Stimulated activated CD8-positive, alpha-beta memory T cell treated with anti-CD3 and anti-CD28 coated beads, Interleukin-4, amount 100 ng/mL, for 24 hours (primary cell): ENCODE measurements around the gene RPS19.

Experiments
- DNase-seq: peaks from one replicate; pipeline ENCODE4 v3.0.0-alpha.2; 2020; ENCODE audit warnings: low read depth

Gene RPS19

DNA sequence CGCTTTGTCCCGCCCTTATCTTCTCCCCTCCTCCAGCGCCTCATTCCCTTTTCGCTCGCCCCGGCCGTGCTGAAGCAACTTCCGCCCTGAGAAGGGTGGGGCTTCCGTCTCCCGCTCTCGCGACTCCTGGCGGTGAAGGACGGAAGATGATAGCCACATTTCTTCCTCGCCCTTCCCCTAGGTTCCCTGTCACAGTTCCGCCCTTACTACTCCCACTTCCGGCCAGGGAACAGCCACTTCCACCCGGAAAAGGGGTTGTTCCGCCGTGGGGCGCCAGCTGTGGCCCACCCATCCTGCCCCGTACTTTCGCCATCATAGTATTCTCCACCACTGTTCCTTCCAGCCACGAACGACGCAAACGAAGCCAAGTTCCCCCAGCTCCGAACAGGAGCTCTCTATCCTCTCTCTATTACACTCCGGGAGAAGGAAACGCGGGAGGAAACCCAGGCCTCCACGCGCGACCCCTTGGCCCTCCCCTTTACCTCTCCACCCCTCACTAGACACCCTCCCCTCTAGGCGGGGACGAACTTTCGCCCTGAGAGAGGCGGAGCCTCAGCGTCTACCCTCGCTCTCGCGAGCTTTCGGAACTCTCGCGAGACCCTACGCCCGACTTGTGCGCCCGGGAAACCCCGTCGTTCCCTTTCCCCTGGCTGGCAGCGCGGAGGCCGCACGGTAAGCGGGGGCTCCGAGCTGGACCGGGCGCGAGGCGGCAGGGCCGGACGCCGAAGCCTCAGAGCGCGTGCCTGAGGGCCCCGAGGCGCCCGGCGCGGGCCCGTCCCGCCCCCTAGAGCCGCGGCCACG lies at the start of gene RPS19:
TSS of gene RPS19 (plus strand) at position 638 of the 801 bp plus-strand sequence. CDS start 520 bp downstream, outside the sequence.
- DNase-seq: peak; percentile 95

GRCh38 chr19:41810301-41810700 lies 49.8 kb upstream of the RPS19 start:
- no peak for DNase-seq

- DNase-seq: no peak
Observed at GRCh38 chr19:41811036-41811435, 49.0 kb upstream of the RPS19 start.

GRCh38 chr19:41811981-41812380 lies 48.1 kb upstream of the RPS19 start:
- no peak for DNase-seq

DNA sequence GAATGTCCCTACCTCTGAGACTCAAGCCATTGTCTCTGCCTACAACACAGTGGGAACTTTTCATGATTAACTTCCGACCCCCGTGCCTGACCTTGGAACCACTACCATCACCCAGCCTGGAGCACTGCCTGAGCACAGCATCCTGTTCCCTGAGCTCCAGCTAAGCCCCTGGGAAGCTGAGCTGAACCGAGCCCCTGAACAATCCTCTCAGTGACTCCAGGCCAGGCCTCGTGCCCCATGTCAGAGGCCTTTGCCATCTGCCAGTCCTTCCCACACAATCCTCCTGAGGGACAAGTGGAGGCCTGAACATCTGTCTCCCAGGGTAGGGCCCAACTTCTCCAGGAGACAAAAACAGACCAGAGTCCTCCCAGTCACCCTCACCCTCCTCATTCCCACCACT lies 46.1 kb upstream of the RPS19 start:
- no peak for DNase-seq

- DNase-seq: no peak
Observed at GRCh38 chr19:41815301-41815700, 44.8 kb upstream of the RPS19 start.

GRCh38 chr19:41816761-41817160 lies 43.3 kb upstream of the RPS19 start:
- no peak for DNase-seq

DNA sequence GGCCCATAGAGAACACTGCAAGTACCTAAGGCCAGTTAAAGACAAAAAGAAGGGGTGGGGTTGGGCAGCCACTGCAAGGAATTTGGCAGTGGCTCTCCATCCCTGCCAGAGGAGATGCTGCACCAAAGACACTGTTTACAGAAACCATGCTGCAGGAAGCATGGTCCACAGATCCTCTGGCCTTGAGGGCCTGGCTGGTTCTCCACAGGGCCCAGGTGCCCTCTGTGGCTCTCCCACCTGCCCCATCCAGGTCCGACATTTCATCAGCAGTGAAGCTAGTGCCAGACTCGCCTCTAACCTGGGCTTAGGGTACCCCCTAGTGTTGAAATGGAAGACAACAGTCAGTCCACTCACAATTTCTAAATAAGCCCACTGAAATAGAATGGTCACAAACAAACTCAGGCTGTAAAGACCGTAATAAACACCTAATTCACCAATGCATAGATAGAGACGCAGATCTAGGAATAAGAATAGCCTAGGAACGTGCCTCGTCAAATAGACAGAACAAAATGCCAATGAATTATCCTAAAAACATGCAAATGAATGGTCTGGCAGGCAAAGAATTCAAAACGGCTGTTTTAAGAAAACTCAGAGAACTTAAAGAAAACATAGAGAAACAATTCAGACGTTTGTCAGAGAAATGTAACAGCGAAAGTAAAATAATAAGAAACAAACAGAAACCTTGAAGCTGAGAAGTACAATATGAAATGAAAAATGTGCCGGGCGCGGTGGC lies 38.9 kb upstream of the RPS19 start:
- no peak for DNase-seq

GRCh38 chr19:41837981-41838708 lies 21.9 kb upstream of the RPS19 start:
- no peak for DNase-seq

- no peak for DNase-seq
Observed at GRCh38 chr19:41839211-41839610, 20.8 kb upstream of the RPS19 start.

DNA sequence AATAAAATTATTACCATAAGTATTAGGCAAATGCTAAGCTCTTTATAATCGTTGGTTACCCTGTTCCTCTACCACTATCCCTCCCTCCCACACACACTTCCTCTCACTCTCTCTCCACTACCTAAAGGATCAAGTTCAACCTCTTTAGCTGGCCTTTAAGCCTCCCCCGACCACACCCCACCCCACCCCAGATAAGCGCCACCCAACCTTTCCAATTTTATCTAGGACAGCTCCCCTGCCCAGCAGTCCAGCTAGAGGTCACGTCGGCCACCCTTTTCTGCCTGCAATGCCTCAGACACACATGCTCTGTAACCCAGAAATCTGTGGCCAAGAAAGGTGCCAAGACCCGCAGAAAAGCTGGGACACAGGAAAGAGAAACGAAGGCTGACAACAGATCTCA lies 16.7 kb upstream of the RPS19 start:
- no peak for DNase-seq

DNA sequence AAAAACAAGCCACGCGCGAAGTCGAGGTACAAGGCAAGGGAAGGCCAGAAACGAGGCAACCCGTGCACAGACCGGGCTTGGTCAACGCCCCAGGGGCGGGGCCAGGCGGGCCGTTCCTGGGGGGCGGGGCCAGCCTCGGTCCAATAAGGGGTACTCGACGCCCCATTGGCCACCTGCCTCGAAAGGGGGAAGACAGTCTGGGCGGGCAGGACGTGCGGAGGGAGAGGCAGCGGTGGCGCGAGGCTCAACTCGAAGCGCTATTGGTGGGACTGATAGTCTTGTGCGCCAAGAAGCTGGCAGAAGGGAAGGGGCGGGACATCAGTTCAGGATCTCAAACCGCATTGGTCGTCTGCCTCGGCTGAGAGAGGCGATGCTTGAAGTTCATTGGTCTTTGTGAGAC lies 15.5 kb upstream of the RPS19 start, which contains the start of gene LYPD4:
TSS of gene LYPD4 (minus strand) at position 83 of the 400 bp plus-strand sequence. CDS start 5,398 bp downstream, outside the sequence.
- no peak for DNase-seq

DNA sequence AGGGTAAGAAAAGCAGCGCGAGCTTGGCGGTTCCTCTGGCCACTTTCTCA lies 15.2 kb upstream of the RPS19 start, which contains the start of gene DMRTC2:
TSS of gene DMRTC2 (plus strand) at position 42 of the 50 bp plus-strand sequence. CDS start 2,387 bp downstream, outside the sequence.
- DNase-seq: no peak

GRCh38 chr19:41845051-41845590 lies 14.9 kb upstream of the RPS19 start:
- no peak for DNase-seq

GRCh38 chr19:41847351-41848105 lies 12.5 kb upstream of the RPS19 start:
- DNase-seq: no peak

- no peak for DNase-seq
Observed at GRCh38 chr19:41848666-41849065, 11.4 kb upstream of the RPS19 start.

- no peak for DNase-seq
Observed at GRCh38 chr19:41849067-41849466, 11.0 kb upstream of the RPS19 start.

DNA sequence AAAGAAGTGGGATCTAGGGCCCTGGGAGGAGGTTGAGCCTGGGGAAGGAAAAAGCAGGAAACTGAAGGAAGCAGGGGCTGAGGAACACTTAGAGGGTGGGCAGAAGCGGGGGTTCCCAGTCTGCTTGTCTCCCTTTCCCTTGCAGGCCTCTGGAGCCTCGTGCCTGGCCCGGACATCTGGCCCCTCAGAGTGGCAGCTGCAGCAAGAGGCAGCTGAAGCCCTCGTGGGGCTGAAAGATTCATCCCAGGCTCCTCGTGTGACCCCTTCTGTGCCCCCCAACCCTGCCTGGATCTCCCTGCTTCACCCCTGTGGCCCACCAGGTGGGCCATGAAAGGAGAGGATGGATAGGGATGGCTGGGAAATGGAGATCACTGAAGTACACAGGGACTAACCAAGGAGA lies 9.7 kb upstream of the RPS19 start:
- DNase-seq: no peak

DNA sequence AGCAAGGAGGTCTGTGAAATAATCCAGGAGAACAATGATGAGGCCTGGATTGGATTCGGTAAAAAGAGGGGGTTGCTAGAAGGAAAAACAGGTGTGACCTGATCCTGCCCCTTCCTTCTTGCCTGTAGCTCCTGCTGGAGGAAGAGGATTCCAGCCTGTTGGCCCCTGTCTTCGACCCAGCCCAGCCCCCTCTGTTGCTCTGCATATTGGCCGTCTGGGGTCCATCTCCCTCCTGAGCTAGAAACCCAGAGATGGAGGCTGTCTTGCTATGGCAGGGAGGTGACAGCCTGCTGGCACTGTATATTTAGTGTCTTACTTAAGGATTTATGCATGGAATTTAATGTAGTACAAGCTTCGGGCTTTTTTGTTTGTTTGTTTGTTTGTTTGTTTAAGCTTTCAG lies 8.6 kb upstream of the RPS19 start:
- no peak for DNase-seq

GRCh38 chr19:41853344-41853743 lies 6.7 kb upstream of the RPS19 start:
- no peak for DNase-seq

DNA sequence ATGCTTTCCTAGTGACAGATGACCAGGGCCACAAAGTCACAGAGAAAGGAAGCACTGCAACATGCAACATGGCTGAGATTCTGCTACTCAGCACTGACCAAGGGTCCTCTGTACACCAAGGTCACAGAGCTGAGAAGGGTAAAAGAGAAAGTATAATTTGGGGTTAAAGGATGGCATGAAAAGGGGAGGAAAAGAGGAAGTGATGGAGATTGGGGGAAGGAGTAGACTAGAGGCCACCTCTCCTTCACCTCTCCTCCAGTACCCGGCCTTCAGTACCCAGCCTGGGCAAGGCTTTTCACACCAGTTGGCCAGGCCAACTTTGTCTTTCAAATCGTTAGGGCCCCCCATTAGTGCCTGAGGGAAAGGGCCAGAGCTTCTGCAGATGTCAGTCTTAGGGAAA lies 6.3 kb upstream of the RPS19 start:
- DNase-seq: no peak

GRCh38 chr19:41859213-41859617 lies 840 bp upstream of the RPS19 start:
- DNase-seq: no peak
